Mesenchymal stem cell (in vitro differentiated cells and primary cell): Measurements from ENCODE around the gene CDK6.

ENCODE experiments used
- DNase-seq: peaks from one replicate; pipeline ENCODE4 v3.0.0-alpha.2; 2013
- H2AFZ ChIP-seq: one replicate; pipeline ENCODE4 v1.6.1; 2013; ENCODE audit warnings: low read depth, mild to moderate bottlenecking, control low read depth, inconsistent platforms, low read length, moderate library complexity
- H2AK5ac ChIP-seq: 2 replicates; pipeline ENCODE4 v1.6.1; 2013; ENCODE audit warnings: low read length, moderate library complexity, mild to moderate bottlenecking, inconsistent platforms; ENCODE audit not compliant: severe bottlenecking
- H2BK120ac ChIP-seq: one replicate; pipeline ENCODE4 v1.6.1; 2013; ENCODE audit warnings: low read depth, mild to moderate bottlenecking, inconsistent platforms, low read length, moderate library complexity
- H2BK12ac ChIP-seq, 2 experiments: one replicate each; pipeline ENCODE4 v1.6.1; 2013; ENCODE audit warnings: inconsistent platforms in 2 of 2, low read length in 2 of 2, mild to moderate bottlenecking in 2 of 2, moderate library complexity in 2 of 2, control low read depth in 1 of 2
- H2BK15ac ChIP-seq: one replicate; pipeline ENCODE4 v1.6.1; 2013; ENCODE audit warnings: mild to moderate bottlenecking, low read depth, inconsistent platforms; ENCODE audit not compliant: poor library complexity, severe bottlenecking
- H2BK5ac ChIP-seq: 2 replicates; pipeline ENCODE4 v1.6.1; 2013; ENCODE audit warnings: low read depth, mild to moderate bottlenecking, low read length, control low read depth, inconsistent platforms; ENCODE audit not compliant: poor library complexity, severe bottlenecking
- H3K14ac ChIP-seq, 2 experiments: one replicate each; pipeline ENCODE4 v1.6.1; 2013; ENCODE audit warnings: inconsistent platforms in 2 of 2, low read length in 2 of 2, control low read depth in 1 of 2, mild to moderate bottlenecking in 1 of 2, moderate library complexity in 1 of 2
- H3K18ac ChIP-seq, 2 experiments: one replicate each; pipeline ENCODE4 v1.6.1; 2013; ENCODE audit warnings: inconsistent platforms in 2 of 2, low read length in 2 of 2, control low read depth in 1 of 2, low read depth in 1 of 2, mild to moderate bottlenecking in 1 of 2
- H3K23ac ChIP-seq, 2 experiments: one replicate each; pipeline ENCODE4 v1.6.1; 2013; ENCODE audit warnings: inconsistent platforms in 2 of 2, low read length in 2 of 2, mild to moderate bottlenecking in 2 of 2, moderate library complexity in 2 of 2, control low read depth in 1 of 2
- H3K27ac ChIP-seq: 2 replicates; pipeline ENCODE4 v1.5.1; 2013; ENCODE audit warnings: mild to moderate bottlenecking, moderate library complexity, low read length, control low read depth, inconsistent platforms; ENCODE audit not compliant: poor library complexity, severe bottlenecking
- H3K27me3 ChIP-seq, 2 experiments: 2 replicates each; pipeline versions ENCODE4 v1.6.1 to v1.7.0; 2013; ENCODE audit warnings: low read length in 2 of 2, mild to moderate bottlenecking in 2 of 2, moderate library complexity in 2 of 2, control low read depth in 1 of 2, inconsistent platforms in 1 of 2; ENCODE audit not compliant: control insufficient read depth in 1 of 2, insufficient read depth in 1 of 2
- H3K36me3 ChIP-seq, 2 experiments: 2 replicates each; pipeline versions ENCODE4 v1.6.1 to v1.7.0; 2013; ENCODE audit warnings: low read length in 2 of 2, control low read depth in 1 of 2, inconsistent platforms in 1 of 2, low read depth in 1 of 2, mild to moderate bottlenecking in 1 of 2; ENCODE audit not compliant: insufficient read depth in 2 of 2, control insufficient read depth in 1 of 2
- H3K4ac ChIP-seq, 2 experiments: one replicate each; pipeline ENCODE4 v1.6.1; 2013; ENCODE audit warnings: inconsistent platforms in 2 of 2, low read length in 2 of 2, mild to moderate bottlenecking in 2 of 2, moderate library complexity in 2 of 2, control low read depth in 1 of 2, low read depth in 1 of 2
- H3K4me1 ChIP-seq: 2 replicates; pipeline ENCODE4 v1.6.1; 2013; ENCODE audit warnings: low read depth, low read length, control low read depth; ENCODE audit not compliant: control insufficient read depth, insufficient read depth
- H3K4me2 ChIP-seq: 2 replicates; pipeline ENCODE4 v1.6.1; 2013; ENCODE audit warnings: low read length, mild to moderate bottlenecking, inconsistent platforms; ENCODE audit not compliant: poor library complexity, severe bottlenecking
- H3K4me3 ChIP-seq, 2 experiments: 2 replicates each; pipeline versions ENCODE4 v1.5.1 to v1.7.0; 2013; ENCODE audit warnings: low read length in 2 of 2, mild to moderate bottlenecking in 2 of 2, control low read depth in 1 of 2, low read depth in 1 of 2; ENCODE audit not compliant: insufficient read depth in 1 of 2
- H3K79me1 ChIP-seq: replicated peaks from 2 replicates; pipeline ENCODE4 v1.6.1; 2013; ENCODE audit warnings: mild to moderate bottlenecking, control low read depth, low read length, inconsistent platforms; ENCODE audit not compliant: poor library complexity, severe bottlenecking
- H3K9ac ChIP-seq: 2 replicates; pipeline ENCODE4 v1.7.0; 2013; ENCODE audit warnings: mild to moderate bottlenecking, low read length, moderate library complexity
- H3K9me3 ChIP-seq: 2 replicates; pipeline ENCODE4 v1.7.0; 2013; ENCODE audit warnings: mild to moderate bottlenecking, low read length; ENCODE audit not compliant: control insufficient read depth
- H4K8ac ChIP-seq: one replicate; pipeline ENCODE4 v1.6.1; 2013; ENCODE audit warnings: inconsistent platforms, mild to moderate bottlenecking, low read length, moderate library complexity
- H4K91ac ChIP-seq: one replicate; pipeline ENCODE4 v1.6.1; 2013; ENCODE audit warnings: mild to moderate bottlenecking, low read length, inconsistent platforms
- WGBS: methylation state at CpG from one replicate; pipeline ENCODE4 v1.1.7; 2013; ENCODE audit warnings: mixed read lengths; 5-methylcytosine and 5-hydroxymethylcytosine counted together

Gene CDK6

GRCh38 chr7:92875719-92876118, 39.3 kb upstream of the CDK6 start:
- Histone ChIP-seq H3K23ac (no peak overlapping the region), H3K14ac (peak overlapping the region in 1 of 2 experiments; percentile 82), H3K79me1 (no peaks in the 10 kb centered on the region), H3K4me3 (no peak overlapping the region), H2BK12ac (peak overlapping the region; percentile 3 to 86), H3K4me2 (no peak overlapping the region), H2BK15ac (no peak overlapping the region), H3K4me1 (no peaks in the 10 kb centered on the region), H3K27me3 (no peaks in the 10 kb centered on the region), H2AK5ac (no peak overlapping the region), H2BK5ac (no peak overlapping the region), H4K91ac (peak overlapping the region; percentile 49), H3K9ac (no peak overlapping the region), H4K8ac (no peak overlapping the region), H3K36me3 (no peaks in the 10 kb centered on the region), H3K18ac (no peak overlapping the region), H3K4ac (no peak overlapping the region), H2AFZ (no peak overlapping the region), H3K9me3 (peaks cover 6% of the 10 kb centered on the region), H2BK120ac (no peak overlapping the region), H3K27ac (no peak overlapping the region)
- WGBS: 75% methylated on average over 2 of the region's 2 CpGs
- DNase-seq: no peak

- H2AFZ ChIP-seq: no peak overlapping the region
- no peak overlapping the region for H3K4me2 ChIP-seq
- H3K18ac ChIP-seq: no peak overlapping the region
- no peaks in the 10 kb centered on the region for H3K36me3 ChIP-seq
- 57% methylated on average over 1 of the region's 1 CpG for WGBS
- no peak overlapping the region for H2BK15ac ChIP-seq
- H3K4me3 ChIP-seq: no peak overlapping the region
- no peak overlapping the region for H2AK5ac ChIP-seq
- H3K4ac ChIP-seq: no peak overlapping the region
- H4K8ac ChIP-seq: no peak overlapping the region
- H2BK5ac ChIP-seq: no peak overlapping the region
- no peaks in the 10 kb centered on the region for H3K4me1 ChIP-seq
- H2BK12ac ChIP-seq: no peak overlapping the region
- H3K23ac ChIP-seq: no peak overlapping the region
- H3K27ac ChIP-seq: no peak overlapping the region
- H3K27me3 ChIP-seq: no peaks in the 10 kb centered on the region
- no peak overlapping the region for H3K14ac ChIP-seq
- DNase-seq: no peak
- H3K79me1 ChIP-seq: no peaks in the 10 kb centered on the region
- H3K9ac ChIP-seq: no peak overlapping the region
- peaks cover 8% of the 10 kb centered on the region for H3K9me3 ChIP-seq
- H2BK120ac ChIP-seq: no peak overlapping the region
- no peak overlapping the region for H4K91ac ChIP-seq
Observed at GRCh38 chr7:92875173-92875572, 38.8 kb upstream of the CDK6 start.

- no peak overlapping the region for H3K4me2 ChIP-seq
- DNase-seq: peak; percentile 57
- WGBS: 17% methylated on average over 1 of the region's 1 CpG
- no peak overlapping the region for H2BK12ac ChIP-seq
- H3K27me3 ChIP-seq: no peaks in the 10 kb centered on the region
- no peak overlapping the region for H2BK15ac ChIP-seq
- no peak overlapping the region for H3K18ac ChIP-seq
- H3K4me3 ChIP-seq: no peak overlapping the region
- H2BK120ac ChIP-seq: no peak overlapping the region
- no peak overlapping the region for H2AFZ ChIP-seq
- no peak overlapping the region for H3K27ac ChIP-seq
- H3K23ac ChIP-seq: no peak overlapping the region
- H3K9me3 ChIP-seq: peaks cover 12% of the 10 kb centered on the region
- H3K14ac ChIP-seq: no peak overlapping the region
- no peak overlapping the region for H4K91ac ChIP-seq
- no peak overlapping the region for H3K4ac ChIP-seq
- H2BK5ac ChIP-seq: no peak overlapping the region
- H3K36me3 ChIP-seq: no peaks in the 10 kb centered on the region
- no peak overlapping the region for H3K9ac ChIP-seq
- H3K4me1 ChIP-seq: no peaks in the 10 kb centered on the region
- H3K79me1 ChIP-seq: no peaks in the 10 kb centered on the region
- no peak overlapping the region for H2AK5ac ChIP-seq
- H4K8ac ChIP-seq: no peak overlapping the region
Observed at GRCh38 chr7:92874567-92874966, 38.2 kb upstream of the CDK6 start.

GRCh38 chr7:92873776-92874175, 37.4 kb upstream of the CDK6 start:
- no peak overlapping the region for H3K27ac ChIP-seq
- H4K8ac ChIP-seq: no peak overlapping the region
- no peaks in the 10 kb centered on the region for H3K36me3 ChIP-seq
- no peak overlapping the region for H4K91ac ChIP-seq
- H3K9me3 ChIP-seq: peaks cover 20% of the 10 kb centered on the region
- no peak overlapping the region for H2BK120ac ChIP-seq
- no peak overlapping the region for H2BK12ac ChIP-seq
- H3K4me1 ChIP-seq: no peaks in the 10 kb centered on the region
- H3K14ac ChIP-seq: no peak overlapping the region
- no peak overlapping the region for H3K18ac ChIP-seq
- H3K9ac ChIP-seq: no peak overlapping the region
- H2AK5ac ChIP-seq: no peak overlapping the region
- no peak overlapping the region for H3K4me3 ChIP-seq
- no peak overlapping the region for H3K4me2 ChIP-seq
- peak; percentile 50 for DNase-seq
- H3K23ac ChIP-seq: no peak overlapping the region
- 0% methylated on average over 1 of the region's 2 CpGs for WGBS
- H2AFZ ChIP-seq: no peak overlapping the region
- H2BK15ac ChIP-seq: no peak overlapping the region
- H2BK5ac ChIP-seq: no peak overlapping the region
- no peaks in the 10 kb centered on the region for H3K27me3 ChIP-seq
- no peaks in the 10 kb centered on the region for H3K79me1 ChIP-seq
- H3K4ac ChIP-seq: no peak overlapping the region
